HepG2 (cell line): Measurements from ENCODE around the gene PKLR. TPM values are rescaled to one million over a fixed set of nuclear protein-coding genes. Genes with fewer than 3 reads are reported as not detected.

ENCODE experiments used
- CENPBD1 ChIP-seq: sonication (generic); formaldehyde crosslinking; IDR thresholded peaks from 2 replicates; pipeline ENCODE4 v1.8.0; 2022; ENCODE audit warnings: missing genetic modification reagents, low read depth, mild to moderate bottlenecking, borderline replicate concordance
- ETV6 ChIP-seq: sonication (generic); formaldehyde crosslinking; conservative IDR thresholded peaks from 2 replicates; pipeline ENCODE4 v1.4.0; 2020; ENCODE audit warnings: missing genetic modification reagents
- MXI1 ChIP-seq: IDR thresholded peaks from 3 replicates; pipeline ENCODE4 v1.6.1; 2012; ENCODE audit warnings: low read depth, low read length, inconsistent platforms, borderline replicate concordance
- RXRB ChIP-seq: IDR thresholded peaks from 2 replicates; pipeline ENCODE4 v1.6.1; 2016; ENCODE audit warnings: borderline replicate concordance, missing genetic modification reagents, missing compliant biosample characterization
- TFDP2 ChIP-seq: sonication (generic); formaldehyde crosslinking; IDR thresholded peaks from 2 replicates; pipeline ENCODE4 v1.4.0; 2020; ENCODE audit warnings: missing genetic modification reagents
- ZFP62 ChIP-seq: sonication (generic); formaldehyde crosslinking; IDR thresholded peaks from 2 replicates; pipeline ENCODE4 v1.4.0; 2020; ENCODE audit warnings: missing genetic modification reagents
- ZNF318 ChIP-seq: sonication (generic); formaldehyde crosslinking; IDR thresholded peaks from 2 replicates; pipeline ENCODE4 v1.4.0; 2020; ENCODE audit warnings: mild to moderate bottlenecking, missing genetic modification reagents
- ZNF543 ChIP-seq: sonication (generic); formaldehyde crosslinking; IDR thresholded peaks from 2 replicates; pipeline ENCODE4 v1.4.0; 2020; ENCODE audit warnings: mild to moderate bottlenecking, missing genetic modification reagents
- ZNF570 ChIP-seq: sonication (generic); formaldehyde crosslinking; IDR thresholded peaks from 2 replicates; pipeline ENCODE4 v1.4.0; 2020; ENCODE audit warnings: mild to moderate bottlenecking, missing genetic modification reagents, borderline replicate concordance
- polyA plus RNA-seq, 8 experiments: library from polyadenylated mRNA; depleted of rRNA in 3 of 8; stranded (reverse) in 7 of 8; unstranded in 1 of 8; fragments of >200 nt; fragmentation: Illumina TruSeq in 4 of 8; extraction: Trizol in 4 of 8; gene quantifications; 2 replicates each; pipeline versions ENCODE4 v1.2.1 to v1.2.3, GENCODE V29; 2011 to 2016; ENCODE audit warnings: low read depth in 4 of 8, missing spikeins in 1 of 8, mixed read lengths in 1 of 8; ENCODE audit not compliant: insufficient read depth in 1 of 8
- total RNA-seq, 5 experiments: library from RNA; depleted of rRNA; stranded (reverse); fragments of >200 nt; fragmentation: Illumina TruSeq; extraction: Trizol; gene quantifications; 2 replicates each; pipeline ENCODE4 v1.2.3, GENCODE V29; 2016; ENCODE audit warnings: low read depth in 1 of 5
- TF ChIP-seq, protein P1 (sequence below): sonication (generic); formaldehyde crosslinking; IDR thresholded peaks from 2 replicates; pipeline ENCODE4 v1.4.0; 2020; ENCODE audit warnings: missing genetic modification reagents
- TF ChIP-seq, protein P2 (sequence below): sonication (generic); formaldehyde crosslinking; IDR thresholded peaks from 2 replicates; pipeline ENCODE4 v1.4.0; 2020; ENCODE audit warnings: mild to moderate bottlenecking, missing genetic modification reagents

Gene PKLR
- total and polyA plus RNA-seq, 2 of the 13 experiments (the other 11 are each of a cell fraction or from before 2014, with no cell fraction given): 10.3 to 29.3 TPM

DNA sequence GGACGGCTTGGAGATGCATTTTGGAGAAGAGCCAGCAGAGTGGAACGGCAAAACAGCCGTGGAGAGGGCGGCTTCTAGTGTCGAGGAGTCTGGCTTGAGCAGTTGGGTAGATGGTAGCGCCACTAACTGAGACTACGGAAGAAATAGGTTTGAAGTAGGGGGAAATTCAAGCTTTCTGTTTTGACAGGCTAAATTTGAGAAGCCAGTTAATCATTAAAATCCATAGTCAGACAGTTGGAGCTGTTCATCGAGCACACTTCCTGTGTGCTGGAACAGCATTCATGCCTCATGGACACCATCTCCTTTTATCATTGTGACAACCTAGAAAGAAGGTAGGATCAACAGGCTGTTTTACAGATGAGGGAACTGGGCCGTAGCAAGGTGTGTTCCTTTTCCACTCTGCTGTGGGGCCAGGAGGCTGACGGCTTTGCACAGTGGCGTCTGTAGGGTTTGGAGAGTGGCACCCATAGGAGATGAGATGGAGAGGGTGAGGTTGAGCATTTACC is 3.4 kb upstream of the PKLR start (continued):
- TF ChIP-seq, protein P1, sequence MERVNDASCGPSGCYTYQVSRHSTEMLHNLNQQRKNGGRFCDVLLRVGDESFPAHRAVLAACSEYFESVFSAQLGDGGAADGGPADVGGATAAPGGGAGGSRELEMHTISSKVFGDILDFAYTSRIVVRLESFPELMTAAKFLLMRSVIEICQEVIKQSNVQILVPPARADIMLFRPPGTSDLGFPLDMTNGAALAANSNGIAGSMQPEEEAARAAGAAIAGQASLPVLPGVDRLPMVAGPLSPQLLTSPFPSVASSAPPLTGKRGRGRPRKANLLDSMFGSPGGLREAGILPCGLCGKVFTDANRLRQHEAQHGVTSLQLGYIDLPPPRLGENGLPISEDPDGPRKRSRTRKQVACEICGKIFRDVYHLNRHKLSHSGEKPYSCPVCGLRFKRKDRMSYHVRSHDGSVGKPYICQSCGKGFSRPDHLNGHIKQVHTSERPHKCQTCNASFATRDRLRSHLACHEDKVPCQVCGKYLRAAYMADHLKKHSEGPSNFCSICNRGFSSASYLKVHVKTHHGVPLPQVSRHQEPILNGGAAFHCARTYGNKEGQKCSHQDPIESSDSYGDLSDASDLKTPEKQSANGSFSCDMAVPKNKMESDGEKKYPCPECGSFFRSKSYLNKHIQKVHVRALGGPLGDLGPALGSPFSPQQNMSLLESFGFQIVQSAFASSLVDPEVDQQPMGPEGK (CRISPR knock-in tag): 0 out of 2 replicates have a peak, but pooled peaks have one; percentile 18
- TF ChIP-seq ZFP62 (CRISPR knock-in tag) (no peak), CENPBD1 (no peak), ZNF318 (CRISPR knock-in tag) (no peak), RXRB (peak; percentile 46; the same call in 1 of the 2 replicates), ETV6 (CRISPR knock-in tag) (no peak), TFDP2 (peak; percentile 23; the same call in 1 of the 2 replicates), MXI1 (peak; percentile 43; the same call in 1 of the 3 replicates), ZNF543 (CRISPR knock-in tag) (no peak), ZNF570 (CRISPR knock-in tag) (no peak)
- TF ChIP-seq, protein P2, sequence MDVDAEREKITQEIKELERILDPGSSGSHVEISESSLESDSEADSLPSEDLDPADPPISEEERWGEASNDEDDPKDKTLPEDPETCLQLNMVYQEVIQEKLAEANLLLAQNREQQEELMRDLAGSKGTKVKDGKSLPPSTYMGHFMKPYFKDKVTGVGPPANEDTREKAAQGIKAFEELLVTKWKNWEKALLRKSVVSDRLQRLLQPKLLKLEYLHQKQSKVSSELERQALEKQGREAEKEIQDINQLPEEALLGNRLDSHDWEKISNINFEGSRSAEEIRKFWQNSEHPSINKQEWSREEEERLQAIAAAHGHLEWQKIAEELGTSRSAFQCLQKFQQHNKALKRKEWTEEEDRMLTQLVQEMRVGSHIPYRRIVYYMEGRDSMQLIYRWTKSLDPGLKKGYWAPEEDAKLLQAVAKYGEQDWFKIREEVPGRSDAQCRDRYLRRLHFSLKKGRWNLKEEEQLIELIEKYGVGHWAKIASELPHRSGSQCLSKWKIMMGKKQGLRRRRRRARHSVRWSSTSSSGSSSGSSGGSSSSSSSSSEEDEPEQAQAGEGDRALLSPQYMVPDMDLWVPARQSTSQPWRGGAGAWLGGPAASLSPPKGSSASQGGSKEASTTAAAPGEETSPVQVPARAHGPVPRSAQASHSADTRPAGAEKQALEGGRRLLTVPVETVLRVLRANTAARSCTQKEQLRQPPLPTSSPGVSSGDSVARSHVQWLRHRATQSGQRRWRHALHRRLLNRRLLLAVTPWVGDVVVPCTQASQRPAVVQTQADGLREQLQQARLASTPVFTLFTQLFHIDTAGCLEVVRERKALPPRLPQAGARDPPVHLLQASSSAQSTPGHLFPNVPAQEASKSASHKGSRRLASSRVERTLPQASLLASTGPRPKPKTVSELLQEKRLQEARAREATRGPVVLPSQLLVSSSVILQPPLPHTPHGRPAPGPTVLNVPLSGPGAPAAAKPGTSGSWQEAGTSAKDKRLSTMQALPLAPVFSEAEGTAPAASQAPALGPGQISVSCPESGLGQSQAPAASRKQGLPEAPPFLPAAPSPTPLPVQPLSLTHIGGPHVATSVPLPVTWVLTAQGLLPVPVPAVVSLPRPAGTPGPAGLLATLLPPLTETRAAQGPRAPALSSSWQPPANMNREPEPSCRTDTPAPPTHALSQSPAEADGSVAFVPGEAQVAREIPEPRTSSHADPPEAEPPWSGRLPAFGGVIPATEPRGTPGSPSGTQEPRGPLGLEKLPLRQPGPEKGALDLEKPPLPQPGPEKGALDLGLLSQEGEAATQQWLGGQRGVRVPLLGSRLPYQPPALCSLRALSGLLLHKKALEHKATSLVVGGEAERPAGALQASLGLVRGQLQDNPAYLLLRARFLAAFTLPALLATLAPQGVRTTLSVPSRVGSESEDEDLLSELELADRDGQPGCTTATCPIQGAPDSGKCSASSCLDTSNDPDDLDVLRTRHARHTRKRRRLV (CRISPR knock-in tag): 0 out of 2 replicates have a peak, but pooled peaks have one; percentile 31
